ENCODE results near the gene RS1. TPM values are rescaled to one million over a fixed set of nuclear protein-coding genes. Genes with fewer than 3 reads are reported as not detected.

RS1 gene
- total and polyA plus RNA-seq, 9 donors: not detected

DNA sequence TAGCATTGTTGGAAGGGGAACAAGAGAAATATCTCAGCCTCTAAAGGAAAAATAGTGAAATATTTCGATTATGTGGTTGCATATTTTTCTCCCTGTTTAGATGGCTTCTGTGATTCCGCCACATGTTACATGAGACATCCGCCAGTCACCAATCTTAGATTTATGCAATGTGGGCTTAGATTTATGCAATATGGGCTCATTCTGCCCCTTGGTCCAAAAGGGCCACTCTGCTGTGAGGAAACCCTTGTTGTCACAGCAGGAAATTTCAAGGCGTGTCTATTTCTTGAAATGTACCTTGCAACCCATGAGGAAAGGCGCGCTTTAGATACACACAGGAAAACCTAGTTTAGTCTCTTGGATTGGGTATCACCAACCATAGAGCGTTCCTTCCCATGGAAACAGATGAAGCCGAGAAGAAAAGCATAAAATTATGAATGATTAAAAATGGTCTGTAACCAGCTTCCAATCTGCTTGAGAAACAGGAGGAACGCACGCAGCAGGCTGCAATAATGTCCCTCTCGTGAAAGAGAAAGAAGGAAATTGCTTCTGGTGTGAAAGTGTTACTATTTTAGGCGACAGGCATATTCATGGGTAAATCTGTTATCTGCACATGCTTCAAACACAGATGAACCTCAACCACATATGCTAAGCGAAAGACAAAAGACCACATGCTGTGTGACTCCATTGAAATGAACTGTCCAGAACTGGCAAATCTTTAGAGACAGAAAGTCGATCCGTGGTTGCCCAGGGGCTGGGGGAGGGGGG lies 3.7 kb downstream of the RS1 start:
- no peak overlapping the region for H3K27ac ChIP-seq (ENCODE audit: low read length)
- H3K27me3 ChIP-seq (ENCODE audit: control insufficient read depth, insufficient read depth, low read length): peaks cover 2% of the 10 kb centered on the region
- no peaks in the 10 kb centered on the region for H3K4me1 ChIP-seq (ENCODE audit: control insufficient read depth, insufficient read depth, low read length)
- DNase-seq: no peak
- WGBS (ENCODE audit: insufficient coverage): 95% methylated on average over 4 of the region's 15 CpGs
- H3K4me3 ChIP-seq (ENCODE audit: low read length): no peak overlapping the region
- H3K9me3 ChIP-seq (replicated peaks; ENCODE audit: control insufficient read depth, low read depth, low read length): no peaks in the 10 kb centered on the region
- no peaks in the 10 kb centered on the region for H3K36me3 ChIP-seq (ENCODE audit: control insufficient read depth, insufficient read depth, low read length)

DNA sequence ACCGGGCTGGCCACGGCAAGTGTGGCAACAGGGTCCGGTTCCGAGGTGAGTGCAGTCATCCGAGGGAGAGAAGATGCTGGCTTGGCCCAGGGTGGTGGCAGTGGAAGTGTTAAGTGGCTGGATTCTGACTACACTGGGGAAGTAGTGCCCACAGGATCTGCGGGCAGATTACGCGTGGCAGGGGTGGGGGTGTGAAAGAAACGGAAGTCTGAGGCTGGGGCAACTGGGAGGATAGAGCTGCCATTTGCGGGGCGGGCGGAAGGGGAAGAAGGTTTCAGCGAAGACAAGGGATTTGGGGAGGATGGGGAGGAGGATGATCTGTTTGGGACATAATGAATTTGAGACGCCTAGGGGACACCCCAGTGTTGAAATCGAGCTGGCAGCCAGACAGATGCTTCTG lies 5.3 kb downstream of the RS1 start:
- Histone ChIP-seq H3K4me1 (ENCODE audit: control insufficient read depth, insufficient read depth, low read length) (no peaks in the 10 kb centered on the region), H3K36me3 (ENCODE audit: control insufficient read depth, insufficient read depth, low read length) (no peaks in the 10 kb centered on the region), H3K9me3 (replicated peaks; ENCODE audit: control insufficient read depth, low read depth, low read length) (no peaks in the 10 kb centered on the region), H3K4me3 (ENCODE audit: low read length) (no peak overlapping the region), H3K27ac (ENCODE audit: low read length) (no peak overlapping the region), H3K27me3 (ENCODE audit: control insufficient read depth, insufficient read depth, low read length) (peaks cover 2% of the 10 kb centered on the region)
- 74% methylated on average over 12 of the region's 15 CpGs for WGBS (ENCODE audit: insufficient coverage)
- DNase-seq: peak; percentile 25

DNA sequence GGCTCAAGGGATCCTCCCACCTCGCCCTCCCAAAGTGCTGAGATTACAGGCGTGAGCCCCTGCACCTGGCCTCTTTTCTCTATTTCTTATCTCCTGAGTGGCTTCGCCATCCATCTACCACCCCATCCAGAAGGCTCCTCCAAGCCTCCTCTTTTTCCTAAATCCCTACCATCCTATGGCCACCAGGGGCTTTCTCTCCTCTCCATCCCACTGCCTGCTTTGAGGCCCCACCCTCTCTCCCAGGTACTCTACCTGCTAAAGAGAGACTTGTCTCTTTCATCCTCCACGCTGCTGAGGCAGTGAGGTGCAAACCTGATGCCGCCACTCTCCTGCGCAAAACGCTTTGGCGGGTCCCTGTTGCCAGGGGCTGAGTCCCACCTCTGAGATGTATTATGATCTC lies 7.0 kb downstream of the RS1 start:
- DNase-seq: no peak
- Histone ChIP-seq H3K9me3 (replicated peaks; ENCODE audit: control insufficient read depth, low read depth, low read length) (no peaks in the 10 kb centered on the region), H3K27me3 (ENCODE audit: control insufficient read depth, insufficient read depth, low read length) (peaks cover 2% of the 10 kb centered on the region), H3K36me3 (ENCODE audit: control insufficient read depth, insufficient read depth, low read length) (no peaks in the 10 kb centered on the region), H3K4me3 (ENCODE audit: low read length) (no peak overlapping the region), H3K4me1 (ENCODE audit: control insufficient read depth, insufficient read depth, low read length) (no peaks in the 10 kb centered on the region), H3K27ac (ENCODE audit: low read length) (no peak overlapping the region)
- WGBS (ENCODE audit: insufficient coverage): 45% methylated on average over 3 of the region's 8 CpGs

DNA sequence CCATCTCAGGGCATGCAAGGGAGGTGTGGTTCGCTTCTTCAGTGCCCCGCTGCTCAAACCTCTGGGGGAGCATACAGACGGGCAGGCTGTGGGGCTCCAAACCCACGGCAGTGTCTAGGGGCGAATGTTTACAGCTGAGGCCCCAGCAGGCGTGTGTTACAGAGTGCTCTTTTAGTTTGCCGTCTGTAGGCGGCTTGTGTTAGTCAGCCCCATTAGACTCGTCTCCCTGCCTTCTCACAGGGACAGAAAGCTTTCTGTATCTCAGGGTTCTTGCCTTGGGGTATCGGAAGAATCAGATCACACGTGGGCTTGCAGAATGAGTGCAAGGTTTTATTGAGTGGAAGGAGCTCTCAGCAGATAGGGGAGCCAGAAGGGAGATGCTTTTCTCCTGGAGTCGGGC lies 10.6 kb downstream of the RS1 start:
- WGBS (ENCODE audit: insufficient coverage): 67% methylated on average over 12 of the region's 12 CpGs
- Histone ChIP-seq H3K4me1 (ENCODE audit: control insufficient read depth, insufficient read depth, low read length) (no peaks in the 10 kb centered on the region), H3K4me3 (ENCODE audit: low read length) (no peak overlapping the region), H3K36me3 (ENCODE audit: control insufficient read depth, insufficient read depth, low read length) (no peaks in the 10 kb centered on the region), H3K27ac (ENCODE audit: low read length) (no peak overlapping the region), H3K9me3 (replicated peaks; ENCODE audit: control insufficient read depth, low read depth, low read length) (no peaks in the 10 kb centered on the region), H3K27me3 (ENCODE audit: control insufficient read depth, insufficient read depth, low read length) (peaks cover 6% of the 10 kb centered on the region)
- no peak for DNase-seq

DNA sequence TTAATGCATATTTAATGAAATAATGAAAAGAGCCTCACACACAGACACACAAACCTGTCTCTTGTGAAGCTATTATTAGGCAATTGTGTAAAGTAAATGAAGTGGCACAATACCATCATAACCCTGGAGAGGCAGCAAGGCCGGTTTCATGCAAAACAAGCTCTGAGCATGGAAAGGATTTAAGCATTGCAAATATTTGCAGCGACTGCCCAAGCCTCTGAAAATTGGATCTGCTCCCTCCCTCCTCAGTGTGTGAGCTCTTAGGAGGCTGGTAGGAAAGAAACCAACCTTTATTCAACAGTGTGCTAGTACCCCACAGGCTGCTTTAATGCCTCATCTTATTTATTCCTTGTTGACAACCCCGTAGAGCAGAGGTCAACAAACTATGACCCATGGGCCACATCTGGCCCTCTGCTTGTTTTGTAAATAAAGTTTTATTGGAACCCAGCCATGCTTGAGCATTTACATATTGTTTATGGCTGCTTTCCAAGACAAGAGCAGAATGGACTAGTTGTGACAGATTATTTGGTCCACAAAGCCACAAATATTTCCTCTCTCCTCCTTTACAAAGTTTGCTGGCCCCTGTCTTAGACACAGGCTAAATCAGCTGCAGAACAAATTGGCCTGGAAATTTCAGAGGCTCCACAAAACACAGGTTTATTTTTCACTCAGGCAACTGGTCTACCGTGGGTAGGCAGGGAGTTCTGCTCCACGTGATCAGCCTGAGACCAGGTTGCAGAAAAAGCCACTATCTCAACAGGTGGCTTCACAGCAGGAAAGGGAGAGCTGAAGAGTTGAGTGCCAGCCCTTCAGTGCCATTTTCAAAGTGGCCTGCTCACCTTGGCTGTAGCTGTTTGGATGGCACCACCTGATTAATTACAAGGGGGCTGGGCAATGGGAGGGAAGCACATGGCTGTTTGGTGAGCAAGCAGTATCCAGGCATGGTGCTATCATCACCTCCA lies 16.8 kb downstream of the RS1 start:
- no peaks in the 10 kb centered on the region for H3K36me3 ChIP-seq (ENCODE audit: control insufficient read depth, insufficient read depth, low read length)
- WGBS (ENCODE audit: insufficient coverage): 38% methylated on average over 1 of the region's 5 CpGs
- peaks cover 6% of the 10 kb centered on the region for H3K27me3 ChIP-seq (ENCODE audit: control insufficient read depth, insufficient read depth, low read length)
- DNase-seq: no peak
- H3K4me1 ChIP-seq (ENCODE audit: control insufficient read depth, insufficient read depth, low read length): no peaks in the 10 kb centered on the region
- H3K27ac ChIP-seq (ENCODE audit: low read length): no peak overlapping the region
- no peaks in the 10 kb centered on the region for H3K9me3 ChIP-seq (replicated peaks; ENCODE audit: control insufficient read depth, low read depth, low read length)
- H3K4me3 ChIP-seq (ENCODE audit: low read length): no peak overlapping the region

DNA sequence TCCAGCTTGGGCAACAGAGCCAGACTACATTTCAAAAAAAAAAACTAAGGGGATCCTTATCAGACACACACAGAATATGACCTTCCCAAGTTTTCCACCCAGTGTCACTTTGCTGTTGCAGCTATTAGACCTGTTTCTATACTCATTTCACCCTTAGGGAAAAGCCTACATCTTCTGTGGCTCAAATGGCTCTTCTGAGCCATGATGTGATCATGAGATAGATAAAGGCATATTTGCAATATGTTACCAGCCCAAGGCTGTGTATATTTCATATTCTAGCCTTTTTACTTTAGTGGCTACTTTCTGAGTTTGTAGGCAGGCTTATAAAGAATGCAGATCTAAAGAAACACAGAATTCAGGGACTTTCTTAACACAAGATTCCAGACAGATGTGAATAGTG lies 19.3 kb downstream of the RS1 start:
- Histone ChIP-seq H3K27ac (ENCODE audit: low read length) (no peak overlapping the region), H3K27me3 (ENCODE audit: control insufficient read depth, insufficient read depth, low read length) (peaks cover 9% of the 10 kb centered on the region), H3K4me1 (ENCODE audit: control insufficient read depth, insufficient read depth, low read length) (no peaks in the 10 kb centered on the region), H3K9me3 (replicated peaks; ENCODE audit: control insufficient read depth, low read depth, low read length) (no peaks in the 10 kb centered on the region), H3K4me3 (ENCODE audit: low read length) (no peak overlapping the region), H3K36me3 (ENCODE audit: control insufficient read depth, insufficient read depth, low read length) (no peaks in the 10 kb centered on the region)
- DNase-seq: no peak

DNA sequence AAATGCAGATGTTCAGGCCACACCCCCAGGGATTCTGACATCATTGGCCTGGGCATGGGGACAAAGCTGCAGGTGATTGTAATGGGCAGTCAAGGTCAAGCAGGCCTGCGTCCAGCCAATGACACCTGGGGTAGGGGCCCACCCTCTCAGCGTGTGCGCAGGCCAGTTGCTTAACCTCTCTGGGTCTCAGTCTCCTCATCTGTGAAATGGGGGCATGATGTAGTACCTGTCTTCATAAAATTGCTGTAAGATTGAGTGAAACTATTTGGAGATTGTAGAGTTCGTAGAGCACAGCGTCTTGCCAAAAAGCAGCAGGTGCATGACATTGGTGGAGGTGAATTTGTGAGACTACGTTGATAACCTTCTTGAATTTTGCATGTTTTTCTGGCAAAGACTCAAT lies 21.2 kb downstream of the RS1 start:
- no peaks in the 10 kb centered on the region for H3K9me3 ChIP-seq (replicated peaks; ENCODE audit: control insufficient read depth, low read depth, low read length)
- no peak overlapping the region for H3K4me3 ChIP-seq (ENCODE audit: low read length)
- H3K27me3 ChIP-seq (ENCODE audit: control insufficient read depth, insufficient read depth, low read length): peaks cover 9% of the 10 kb centered on the region
- 92% methylated on average over 3 of the region's 6 CpGs for WGBS (ENCODE audit: insufficient coverage)
- no peak for DNase-seq
- no peak overlapping the region for H3K27ac ChIP-seq (ENCODE audit: low read length)
- no peaks in the 10 kb centered on the region for H3K36me3 ChIP-seq (ENCODE audit: control insufficient read depth, insufficient read depth, low read length)
- H3K4me1 ChIP-seq (ENCODE audit: control insufficient read depth, insufficient read depth, low read length): no peaks in the 10 kb centered on the region

DNA sequence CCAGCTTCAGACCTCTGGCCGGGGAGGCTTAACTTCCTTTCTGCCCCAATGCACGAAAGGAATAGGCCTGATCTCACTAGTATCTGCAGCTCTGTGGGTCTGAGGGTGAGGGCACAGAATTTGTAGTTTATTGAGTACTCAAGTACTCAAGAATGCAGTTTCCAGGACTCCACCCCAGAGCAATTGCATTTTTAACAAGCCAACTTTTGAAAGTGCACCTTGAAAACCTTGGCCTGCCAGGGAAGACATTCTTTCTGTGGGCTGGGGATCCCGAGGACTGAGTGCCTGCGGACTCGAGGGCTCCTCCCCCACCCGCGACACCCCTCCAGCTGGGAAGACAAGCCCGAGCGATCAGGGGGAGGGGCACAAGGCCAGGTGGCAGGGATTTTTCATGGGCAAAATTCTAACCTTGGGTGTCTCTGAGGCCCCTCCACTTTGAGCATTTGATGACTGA lies 22.4 kb downstream of the RS1 start:
- 22% methylated on average over 8 of the region's 9 CpGs for WGBS (ENCODE audit: insufficient coverage)
- peaks cover 15% of the 10 kb centered on the region for H3K27me3 ChIP-seq (ENCODE audit: control insufficient read depth, insufficient read depth, low read length)
- no peak for DNase-seq
- no peak overlapping the region for H3K27ac ChIP-seq (ENCODE audit: low read length)
- H3K36me3 ChIP-seq (ENCODE audit: control insufficient read depth, insufficient read depth, low read length): no peaks in the 10 kb centered on the region
- no peak overlapping the region for H3K4me3 ChIP-seq (ENCODE audit: low read length)
- no peaks in the 10 kb centered on the region for H3K4me1 ChIP-seq (ENCODE audit: control insufficient read depth, insufficient read depth, low read length)
- H3K9me3 ChIP-seq (replicated peaks; ENCODE audit: control insufficient read depth, low read depth, low read length): no peaks in the 10 kb centered on the region

DNA sequence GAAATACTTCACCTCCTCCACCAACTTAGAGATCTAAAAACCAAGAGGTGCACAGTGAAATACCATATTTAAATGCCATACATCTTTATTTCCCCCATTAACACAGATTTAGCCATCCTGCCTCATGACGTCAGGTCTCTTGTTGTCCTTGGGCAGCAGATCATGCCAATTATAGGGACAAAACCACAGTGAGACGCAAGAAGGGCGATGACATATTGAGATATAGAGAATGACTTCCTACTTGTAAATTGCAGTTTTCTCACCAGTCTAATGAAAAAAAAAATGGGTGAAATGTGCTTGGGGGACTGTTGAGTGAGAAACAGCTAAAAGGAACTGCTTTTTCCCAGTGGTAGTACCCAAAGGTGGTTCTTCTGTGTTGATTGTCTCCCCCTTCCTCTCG lies 24.3 kb downstream of the RS1 start:
- WGBS (ENCODE audit: insufficient coverage): 60% methylated on average over 1 of the region's 4 CpGs

DNA sequence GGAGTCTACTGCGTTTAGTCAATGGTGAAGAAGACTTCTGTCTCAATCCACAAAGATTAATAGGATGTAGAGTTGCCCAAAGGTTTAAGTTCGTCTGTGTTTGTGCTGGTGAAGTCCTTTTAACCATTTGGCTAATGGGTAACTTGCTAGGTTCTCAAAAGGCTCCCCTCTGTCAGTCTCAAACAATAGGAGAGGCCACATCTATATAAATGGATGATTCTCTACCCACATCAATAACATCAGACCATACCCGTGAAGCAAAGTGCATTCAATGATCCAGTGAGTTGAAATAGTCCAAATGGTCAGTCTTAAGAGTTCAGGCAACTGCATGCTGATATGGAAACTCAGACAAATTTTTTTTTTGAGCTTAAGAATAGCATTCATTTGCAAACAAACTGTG lies 28.1 kb downstream of the RS1 start:
- Histone ChIP-seq H3K27ac (ENCODE audit: low read length) (no peak overlapping the region), H3K4me3 (ENCODE audit: low read length) (no peak overlapping the region), H3K36me3 (ENCODE audit: control insufficient read depth, insufficient read depth, low read length) (no peaks in the 10 kb centered on the region), H3K9me3 (replicated peaks; ENCODE audit: control insufficient read depth, low read depth, low read length) (no peaks in the 10 kb centered on the region), H3K4me1 (ENCODE audit: control insufficient read depth, insufficient read depth, low read length) (no peaks in the 10 kb centered on the region), H3K27me3 (ENCODE audit: control insufficient read depth, insufficient read depth, low read length) (peaks cover 21% of the 10 kb centered on the region)
- no CpG with 5 or more reads among the region's 3 CpGs for WGBS (ENCODE audit: insufficient coverage)
- DNase-seq: no peak

More for the DNA sequence above, 24.3 kb downstream of the RS1 start:
- no peak overlapping the region for H3K27ac ChIP-seq (ENCODE audit: low read length)
- no peaks in the 10 kb centered on the region for H3K9me3 ChIP-seq (replicated peaks; ENCODE audit: control insufficient read depth, low read depth, low read length)
- no peaks in the 10 kb centered on the region for H3K36me3 ChIP-seq (ENCODE audit: control insufficient read depth, insufficient read depth, low read length)
- no peak overlapping the region for H3K4me3 ChIP-seq (ENCODE audit: low read length)
- DNase-seq: no peak
- H3K4me1 ChIP-seq (ENCODE audit: control insufficient read depth, insufficient read depth, low read length): no peaks in the 10 kb centered on the region
- H3K27me3 ChIP-seq (ENCODE audit: control insufficient read depth, insufficient read depth, low read length): peaks cover 21% of the 10 kb centered on the region

Measured in muscle of leg (tissue), 11 donors.